Duodenal mucosa (tissue), 2 donors: ENCODE results near the gene CKAP2L.

ENCODE experiments used
- H3K27ac ChIP-seq: one replicate; pipeline ENCODE4 v1.7.0; 2013; ENCODE audit warnings: low read depth, low read length
- H3K27me3 ChIP-seq, 2 donors: one replicate each; pipeline ENCODE4 v1.7.0; 2013; ENCODE audit warnings: low read length in 2 of 2, control low read depth in 1 of 2; ENCODE audit not compliant: insufficient read depth in 2 of 2, control insufficient read depth in 1 of 2
- H3K36me3 ChIP-seq, 2 donors: one replicate each; pipeline ENCODE4 v1.7.0; 2013; ENCODE audit warnings: low read length in 2 of 2, control low read depth in 1 of 2; ENCODE audit not compliant: insufficient read depth in 2 of 2, control insufficient read depth in 1 of 2
- H3K4me1 ChIP-seq, 2 donors: one replicate each; pipeline ENCODE4 v1.7.0; 2013; ENCODE audit warnings: low read length in 2 of 2, control low read depth in 1 of 2; ENCODE audit not compliant: insufficient read depth in 2 of 2, control insufficient read depth in 1 of 2
- H3K4me3 ChIP-seq, 2 donors: one replicate each; pipeline ENCODE4 v1.7.0; 2013; ENCODE audit warnings: low read length in 2 of 2, low read depth in 1 of 2
- H3K9ac ChIP-seq, 2 donors: one replicate each; pipeline ENCODE4 v1.7.0; 2013; ENCODE audit warnings: low read length in 2 of 2, low read depth in 1 of 2
- H3K9me3 ChIP-seq, 2 donors: one replicate each; pipeline ENCODE4 v1.7.0; 2013; ENCODE audit warnings: low read length in 2 of 2, control low read depth in 1 of 2; ENCODE audit not compliant: control insufficient read depth in 1 of 2

Gene CKAP2L

GRCh38 chr2:112791693-112792230, 27.4 kb upstream of the CKAP2L start:
- no peaks in the 10 kb centered on the region for H3K36me3 ChIP-seq
- no peak overlapping the region for H3K27ac ChIP-seq
- no peaks in the 10 kb centered on the region for H3K9me3 ChIP-seq
- H3K27me3 ChIP-seq = no peaks in the 10 kb centered on the region
- H3K4me1 ChIP-seq = peaks cover 4 to 12% of the 10 kb centered on the region in 2 donors
- no peak overlapping the region for H3K9ac ChIP-seq
- H3K4me3 ChIP-seq = no peak overlapping the region

GRCh38 chr2:112791019-112791418, 26.6 kb upstream of the CKAP2L start:
- Histone ChIP-seq H3K4me3 (no peak overlapping the region), H3K9me3 (no peaks in the 10 kb centered on the region), H3K9ac (no peak overlapping the region), H3K27ac (no peak overlapping the region), H3K36me3 (no peaks in the 10 kb centered on the region), H3K4me1 (peaks cover 4 to 12% of the 10 kb centered on the region in 2 donors), H3K27me3 (no peaks in the 10 kb centered on the region)

GRCh38 chr2:112790305-112790704, 25.9 kb upstream of the CKAP2L start:
- H3K27ac ChIP-seq = no peak overlapping the region
- H3K4me1 ChIP-seq = peaks cover 4 to 12% of the 10 kb centered on the region in 2 donors
- no peak overlapping the region for H3K9ac ChIP-seq
- no peaks in the 10 kb centered on the region for H3K9me3 ChIP-seq
- H3K4me3 ChIP-seq = no peak overlapping the region
- no peaks in the 10 kb centered on the region for H3K36me3 ChIP-seq
- H3K27me3 ChIP-seq = no peaks in the 10 kb centered on the region

GRCh38 chr2:112789186-112789585, 24.8 kb upstream of the CKAP2L start:
- Histone ChIP-seq H3K36me3 (no peaks in the 10 kb centered on the region), H3K4me1 (peaks cover 2 to 4% of the 10 kb centered on the region in 2 donors), H3K9ac (no peak overlapping the region), H3K27me3 (no peaks in the 10 kb centered on the region), H3K27ac (no peak overlapping the region), H3K9me3 (no peaks in the 10 kb centered on the region), H3K4me3 (no peak overlapping the region)

- H3K4me1 ChIP-seq = no peaks in the 10 kb centered on the region
- H3K27me3 ChIP-seq = no peaks in the 10 kb centered on the region
- no peak overlapping the region for H3K4me3 ChIP-seq
- no peak overlapping the region for H3K27ac ChIP-seq
- H3K36me3 ChIP-seq = no peaks in the 10 kb centered on the region
- no peak overlapping the region for H3K9ac ChIP-seq
- H3K9me3 ChIP-seq = no peaks in the 10 kb centered on the region
Observed at GRCh38 chr2:112788653-112789052, 24.2 kb upstream of the CKAP2L start.

GRCh38 chr2:112787729-112788393, 23.5 kb upstream of the CKAP2L start:
- no peak overlapping the region for H3K27ac ChIP-seq
- no peak overlapping the region for H3K9ac ChIP-seq
- H3K27me3 ChIP-seq = no peaks in the 10 kb centered on the region
- no peaks in the 10 kb centered on the region for H3K9me3 ChIP-seq
- H3K4me1 ChIP-seq = no peaks in the 10 kb centered on the region
- no peak overlapping the region for H3K4me3 ChIP-seq
- no peaks in the 10 kb centered on the region for H3K36me3 ChIP-seq

- H3K9ac ChIP-seq = no peak overlapping the region
Observed at GRCh38 chr2:112787294-112787693, 22.9 kb upstream of the CKAP2L start.

GRCh38 chr2:112784199-112785189, 20.1 kb upstream of the CKAP2L start, which contains the start of gene IL1A:
TSS of gene IL1A (minus strand) at chr2:112784493. CDS start at chr2:112783770, 723 bp downstream.
- no peaks in the 10 kb centered on the region for H3K36me3 ChIP-seq
- no peak within 1 kb of the TSS for H3K9ac ChIP-seq
- H3K9me3 ChIP-seq = no peaks in the 10 kb centered on the region
- H3K27ac ChIP-seq = no peak within 1 kb of the TSS
- no peak within 1 kb of the TSS for H3K4me3 ChIP-seq
- H3K27me3 ChIP-seq = no peaks in the 10 kb centered on the region
- H3K4me1 ChIP-seq = no peaks in the 10 kb centered on the region

More at GRCh38 chr2:112787294-112787693, 22.9 kb upstream of the CKAP2L start:
- no peaks in the 10 kb centered on the region for H3K36me3 ChIP-seq
- H3K4me1 ChIP-seq = no peaks in the 10 kb centered on the region
- no peak overlapping the region for H3K4me3 ChIP-seq
- no peaks in the 10 kb centered on the region for H3K27me3 ChIP-seq
- H3K27ac ChIP-seq = no peak overlapping the region
- no peaks in the 10 kb centered on the region for H3K9me3 ChIP-seq

- H3K36me3 ChIP-seq = no peaks in the 10 kb centered on the region
- H3K27ac ChIP-seq = no peak overlapping the region
- no peaks in the 10 kb centered on the region for H3K4me1 ChIP-seq
- no peaks in the 10 kb centered on the region for H3K27me3 ChIP-seq
- no peak overlapping the region for H3K9ac ChIP-seq
- H3K4me3 ChIP-seq = no peak overlapping the region
- H3K9me3 ChIP-seq = no peaks in the 10 kb centered on the region
Observed at GRCh38 chr2:112783187-112783714, 18.8 kb upstream of the CKAP2L start.
